ENCODE results near the gene ECI1.

- TF ChIP-seq CTCF (conservative IDR thresholded peaks at IDR 0.05; ENCODE audit: low read length) (no peak), EZH2phosphoT487 (IDR thresholded peaks at IDR 0.05; ENCODE audit: borderline replicate concordance) (no peak)
Measured at GRCh38 chr16:2190002-2190658, 61.3 kb downstream of the ECI1 start.
